OCI-LY1 (cell line): ENCODE measurements around the gene CASZ1.

Source experiments
- H2AFZ ChIP-seq: fragments of 200-600 bp; sonication (generic), shearing (Covaris generic); 2 replicates; pipeline ENCODE4 v1.6.0; 2014; ENCODE audit warnings: antibody characterized with exemption, mild to moderate bottlenecking, low read length
- H3F3A ChIP-seq: fragments of 200-600 bp; sonication (generic), shearing (Covaris generic); 2 replicates; pipeline ENCODE4 v1.6.0; 2014; ENCODE audit warnings: mild to moderate bottlenecking, antibody characterized with exemption, low read length, moderate library complexity; ENCODE audit not compliant: insufficient read depth
- H3K27ac ChIP-seq: fragments of 200-600 bp; sonication (generic); 2 replicates; pipeline ENCODE4 v1.5.1; 2014; ENCODE audit warnings: low read length, mixed run types, mild to moderate bottlenecking, low read depth; ENCODE audit not compliant: poor library complexity, severe bottlenecking
- H3K27me3 ChIP-seq: fragments of 200-600 bp; sonication (generic); 2 replicates; pipeline ENCODE4 v1.6.0; 2014; ENCODE audit warnings: antibody characterized with exemption, mild to moderate bottlenecking, low read length, moderate library complexity; ENCODE audit not compliant: insufficient read depth
- H3K36me3 ChIP-seq: fragments of 200-600 bp; sonication (generic); 2 replicates; pipeline ENCODE4 v1.6.1; 2014; ENCODE audit warnings: mild to moderate bottlenecking, antibody characterized with exemption, low read length, moderate library complexity, mixed read lengths; ENCODE audit not compliant: insufficient read depth
- H3K4me1 ChIP-seq: fragments of 200-600 bp; sonication (generic); 2 replicates; pipeline ENCODE4 v1.5.1; 2014; ENCODE audit warnings: mild to moderate bottlenecking, low read length, moderate library complexity; ENCODE audit not compliant: insufficient read depth, severe bottlenecking
- H3K4me2 ChIP-seq: fragments of 200-600 bp; sonication (generic), shearing (Covaris generic); 2 replicates; pipeline ENCODE4 v1.6.1; 2014; ENCODE audit warnings: low read length
- H3K4me3 ChIP-seq: fragments of 200-600 bp; sonication (generic); 2 replicates; pipeline ENCODE4 v1.5.1; 2014; ENCODE audit warnings: low read length, low read depth, mild to moderate bottlenecking, mixed read lengths; ENCODE audit not compliant: poor library complexity, severe bottlenecking
- H3K79me2 ChIP-seq: fragments of 200-600 bp; shearing (Covaris generic); 2 replicates; pipeline ENCODE4 v1.6.1; 2016; ENCODE audit warnings: mixed run types, low read length, mixed read lengths; ENCODE audit not compliant: insufficient read depth
- H3K9ac ChIP-seq: fragments of 200-600 bp; sonication (generic), shearing (Covaris generic); 2 replicates; pipeline ENCODE4 v1.6.1; 2014; ENCODE audit warnings: mild to moderate bottlenecking, low read length, mixed read lengths
- H3K9me2 ChIP-seq: fragments of 200-600 bp; sonication (generic), shearing (Covaris generic); 2 replicates; pipeline ENCODE4 v1.6.1; 2014; ENCODE audit warnings: low read depth, mild to moderate bottlenecking, low read length, mixed read lengths
- H3K9me3 ChIP-seq: fragments of 200-600 bp; shearing (Covaris generic); 2 replicates; pipeline ENCODE4 v1.6.1; 2014; ENCODE audit warnings: low read length, mixed read lengths
- H4K20me1 ChIP-seq: fragments of 200-600 bp; sonication (generic), shearing (Covaris generic); 2 replicates; pipeline ENCODE4 v1.6.0; 2016; ENCODE audit warnings: mild to moderate bottlenecking, low read length; ENCODE audit not compliant: insufficient read depth
- EZH2 ChIP-seq: fragments of 200-600 bp; sonication (generic), shearing (Covaris generic); IDR thresholded peaks from 2 replicates; pipeline ENCODE4 v1.8.0; 2017; ENCODE audit warnings: borderline replicate concordance, mixed run types, mild to moderate bottlenecking, antibody characterized with exemption, low read length, moderate library complexity, mixed read lengths
- TF ChIP-seq, protein P1 (sequence below): fragments of 200-600 bp; sonication (generic), shearing (Covaris generic); IDR thresholded peaks from 2 replicates; pipeline ENCODE4 v1.5.1; 2017; ENCODE audit warnings: mild to moderate bottlenecking, antibody characterized with exemption, low read length, moderate library complexity, mixed read lengths

Gene CASZ1

DNA sequence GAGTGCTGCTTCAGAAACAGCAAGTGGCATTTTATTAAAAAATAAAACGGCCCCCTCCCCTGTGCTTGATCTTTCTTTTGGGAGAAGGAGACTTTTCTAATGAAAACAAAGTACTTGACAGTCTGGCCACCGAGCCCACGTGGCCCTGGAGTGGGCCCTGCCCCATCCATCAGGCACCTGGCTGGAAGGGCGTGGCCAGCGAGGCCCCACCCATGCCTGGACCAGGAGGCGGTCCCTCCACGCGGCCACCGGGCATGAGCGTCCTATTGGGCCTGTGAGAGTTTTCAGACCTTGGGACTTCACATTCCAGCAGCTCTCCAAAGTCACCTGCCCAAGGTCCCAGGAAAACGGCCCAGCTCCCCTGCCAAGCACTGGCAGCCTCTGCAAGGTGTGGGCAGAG lies 144.7 kb downstream of the CASZ1 start:
- Histone ChIP-seq H3K4me2 (no peak overlapping the region), H3K27ac (no peak overlapping the region), H3K9ac (no peak overlapping the region), H3K9me3 (no peaks in the 10 kb centered on the region), H3K4me3 (no peak overlapping the region), H2AFZ (no peak overlapping the region), H3K9me2 (no peaks in the 10 kb centered on the region), H3K4me1 (no peaks in the 10 kb centered on the region), H3K27me3 (no peaks in the 10 kb centered on the region), H3K79me2 (no peaks in the 10 kb centered on the region), H3K36me3 (no peaks in the 10 kb centered on the region), H3F3A (no peaks in the 10 kb centered on the region), H4K20me1 (no peaks in the 10 kb centered on the region)
- TF ChIP-seq, protein P1, sequence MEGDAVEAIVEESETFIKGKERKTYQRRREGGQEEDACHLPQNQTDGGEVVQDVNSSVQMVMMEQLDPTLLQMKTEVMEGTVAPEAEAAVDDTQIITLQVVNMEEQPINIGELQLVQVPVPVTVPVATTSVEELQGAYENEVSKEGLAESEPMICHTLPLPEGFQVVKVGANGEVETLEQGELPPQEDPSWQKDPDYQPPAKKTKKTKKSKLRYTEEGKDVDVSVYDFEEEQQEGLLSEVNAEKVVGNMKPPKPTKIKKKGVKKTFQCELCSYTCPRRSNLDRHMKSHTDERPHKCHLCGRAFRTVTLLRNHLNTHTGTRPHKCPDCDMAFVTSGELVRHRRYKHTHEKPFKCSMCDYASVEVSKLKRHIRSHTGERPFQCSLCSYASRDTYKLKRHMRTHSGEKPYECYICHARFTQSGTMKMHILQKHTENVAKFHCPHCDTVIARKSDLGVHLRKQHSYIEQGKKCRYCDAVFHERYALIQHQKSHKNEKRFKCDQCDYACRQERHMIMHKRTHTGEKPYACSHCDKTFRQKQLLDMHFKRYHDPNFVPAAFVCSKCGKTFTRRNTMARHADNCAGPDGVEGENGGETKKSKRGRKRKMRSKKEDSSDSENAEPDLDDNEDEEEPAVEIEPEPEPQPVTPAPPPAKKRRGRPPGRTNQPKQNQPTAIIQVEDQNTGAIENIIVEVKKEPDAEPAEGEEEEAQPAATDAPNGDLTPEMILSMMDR = no peak
- TF ChIP-seq EZH2 = no peak

DNA sequence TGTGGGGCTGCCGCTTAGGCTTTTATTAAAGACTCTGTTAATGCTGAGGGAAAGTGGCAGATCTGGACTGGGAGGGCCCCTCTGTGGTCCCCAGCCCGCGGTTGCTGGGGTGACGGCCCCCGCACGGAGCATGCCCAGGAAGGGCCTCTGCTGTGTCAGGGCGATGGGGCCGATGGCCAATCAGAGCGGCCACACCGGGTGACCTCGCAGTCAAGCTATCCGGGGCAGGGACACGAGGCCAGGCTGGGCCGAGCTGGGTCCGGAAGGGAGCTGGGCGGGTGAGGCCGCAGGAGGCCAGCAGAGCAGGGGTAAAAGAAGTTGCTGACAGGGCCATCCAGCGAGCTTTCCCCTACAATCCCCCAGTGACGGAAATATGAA lies 145.1 kb downstream of the CASZ1 start:
- no peaks in the 10 kb centered on the region for H4K20me1 ChIP-seq
- H3K9ac ChIP-seq = no peak overlapping the region
- no peak overlapping the region for H3K4me3 ChIP-seq
- H3K4me2 ChIP-seq = no peak overlapping the region
- H2AFZ ChIP-seq = no peak overlapping the region
- no peaks in the 10 kb centered on the region for H3F3A ChIP-seq
- no peaks in the 10 kb centered on the region for H3K36me3 ChIP-seq
- no peaks in the 10 kb centered on the region for H3K9me2 ChIP-seq
- H3K27me3 ChIP-seq = no peaks in the 10 kb centered on the region
- TF ChIP-seq EZH2 = no peak
- TF ChIP-seq, protein P1 = no peak
- H3K79me2 ChIP-seq = no peaks in the 10 kb centered on the region
- no peaks in the 10 kb centered on the region for H3K4me1 ChIP-seq
- no peak overlapping the region for H3K27ac ChIP-seq
- H3K9me3 ChIP-seq = no peaks in the 10 kb centered on the region

DNA sequence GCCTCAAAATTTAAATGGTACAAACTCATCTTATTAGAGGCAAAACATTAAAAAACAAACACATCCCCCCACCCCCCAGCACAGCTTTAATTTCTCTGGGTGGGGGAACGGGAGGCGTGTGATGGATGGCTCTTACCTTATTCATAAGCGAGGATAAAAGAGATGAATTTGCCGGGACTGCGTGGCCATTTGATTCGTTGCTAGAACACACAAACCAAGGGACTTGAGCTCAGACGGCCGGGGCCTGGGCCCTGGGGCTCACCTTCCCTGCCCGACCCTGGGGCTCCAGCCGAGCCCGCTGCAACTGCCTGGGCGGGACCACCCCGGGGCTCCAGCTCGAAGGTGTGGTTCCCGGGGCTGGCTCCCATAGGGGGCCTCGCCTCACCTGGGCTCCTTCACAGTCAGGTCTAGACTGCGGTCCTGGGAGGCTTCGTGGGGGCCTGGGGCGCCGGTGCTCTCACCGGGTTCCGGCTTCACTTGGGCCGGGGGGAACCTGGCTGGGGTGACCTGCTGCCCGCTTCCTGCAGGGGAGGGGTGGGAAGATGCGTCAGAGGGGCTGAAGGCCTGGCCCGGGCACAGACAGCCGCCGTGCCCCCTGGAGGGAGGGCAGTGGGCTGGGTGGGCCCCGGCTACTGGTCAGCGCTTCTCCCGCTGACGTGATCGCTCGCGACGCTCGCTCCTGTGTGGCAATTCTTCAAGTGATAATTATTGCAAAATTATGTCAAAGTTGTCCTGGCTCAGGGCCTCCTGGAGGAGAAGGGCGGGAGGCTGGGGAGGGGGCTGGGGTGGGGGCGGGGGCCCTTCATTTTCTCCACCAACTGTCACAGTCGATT lies 145.7 kb downstream of the CASZ1 start:
- H3K79me2 ChIP-seq = no peaks in the 10 kb centered on the region
- no peak overlapping the region for H3K4me2 ChIP-seq
- H3K4me1 ChIP-seq = no peaks in the 10 kb centered on the region
- no peak overlapping the region for H2AFZ ChIP-seq
- no peak overlapping the region for H3K4me3 ChIP-seq
- no peaks in the 10 kb centered on the region for H3F3A ChIP-seq
- no peak overlapping the region for H3K9ac ChIP-seq
- H4K20me1 ChIP-seq = no peaks in the 10 kb centered on the region
- H3K27me3 ChIP-seq = no peaks in the 10 kb centered on the region
- no peaks in the 10 kb centered on the region for H3K9me3 ChIP-seq
- TF ChIP-seq, protein P1 = no peak
- TF ChIP-seq EZH2 = no peak
- no peak overlapping the region for H3K27ac ChIP-seq
- no peaks in the 10 kb centered on the region for H3K9me2 ChIP-seq
- no peaks in the 10 kb centered on the region for H3K36me3 ChIP-seq
